ENCODE data around the gene PARS2.

Gene PARS2

GRCh38 chr1:54798769-54799641 lies 34.7 kb upstream of the PARS2 start:
- H3K4me3 ChIP-seq (replicated peaks; ENCODE audit: low read depth, low read length), result no peak overlapping the region

GRCh38 chr1:54798206-54798605 lies 33.9 kb upstream of the PARS2 start:
- no peak overlapping the region for H3K4me3 ChIP-seq (replicated peaks; ENCODE audit: low read depth, low read length)
- DNase-seq (ENCODE audit: low read depth), result no peak
- TF ChIP-seq CTCF (IDR thresholded peaks at IDR 0.05; ENCODE audit: low read length, missing control alignments), result no peak

More at GRCh38 chr1:54798769-54799641, 34.7 kb upstream of the PARS2 start:
- DNase-seq (ENCODE audit: low read depth), result peak; percentile 22
- TF ChIP-seq CTCF (IDR thresholded peaks at IDR 0.05; ENCODE audit: low read length, missing control alignments), result no peak

GRCh38 chr1:54796902-54797301 lies 32.6 kb upstream of the PARS2 start:
- no peak for TF ChIP-seq CTCF (IDR thresholded peaks at IDR 0.05; ENCODE audit: low read length, missing control alignments)
- no peak for DNase-seq (ENCODE audit: low read depth)
- H3K4me3 ChIP-seq (replicated peaks; ENCODE audit: low read depth, low read length), result no peak overlapping the region

GRCh38 chr1:54795841-54796468 lies 31.6 kb upstream of the PARS2 start:
- no peak for TF ChIP-seq CTCF (IDR thresholded peaks at IDR 0.05; ENCODE audit: low read length, missing control alignments)
- DNase-seq (ENCODE audit: low read depth), result no peak
- H3K4me3 ChIP-seq (replicated peaks; ENCODE audit: low read depth, low read length), result no peak overlapping the region

GRCh38 chr1:54795356-54795665 lies 31.0 kb upstream of the PARS2 start:
- TF ChIP-seq CTCF (IDR thresholded peaks at IDR 0.05; ENCODE audit: low read length, missing control alignments), result no peak
- no peak overlapping the region for H3K4me3 ChIP-seq (replicated peaks; ENCODE audit: low read depth, low read length)
- DNase-seq (ENCODE audit: low read depth), result no peak

- no peak for TF ChIP-seq CTCF (IDR thresholded peaks at IDR 0.05; ENCODE audit: low read length, missing control alignments)
- DNase-seq (ENCODE audit: low read depth), result no peak
- no peak overlapping the region for H3K4me3 ChIP-seq (replicated peaks; ENCODE audit: low read depth, low read length)
These were observed 30.4 kb upstream of the PARS2 start for GRCh38 chr1:54794451-54795355.
